ENCODE measurements around the gene MZT2A.
"Not testable (repeated sequence)": the region's sequence is repeated elsewhere in the genome, so short reads cannot be mapped to it uniquely, and the experiment has no call there.

DNA sequence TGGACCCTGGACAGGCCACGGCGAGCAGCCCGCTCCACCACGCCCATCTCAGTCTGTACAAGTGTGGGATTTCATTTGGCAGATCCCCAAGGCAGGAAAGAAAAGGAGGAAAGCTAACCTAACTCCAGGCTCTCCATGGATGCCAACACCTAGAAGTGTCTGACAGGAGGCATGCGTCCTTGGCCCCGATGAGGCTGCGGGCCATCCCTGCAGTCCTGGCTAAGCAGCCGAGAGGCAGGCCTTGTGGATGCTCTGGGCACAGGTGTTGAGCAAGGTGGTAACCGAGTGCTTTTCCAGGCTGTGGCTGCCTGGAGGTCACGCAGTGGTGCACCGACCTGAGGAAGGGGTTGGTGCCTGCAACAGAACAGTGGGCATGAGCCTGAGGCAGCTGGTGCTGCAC, 42.8 kb upstream of the MZT2A start:
- TF ChIP-seq, protein P1, sequence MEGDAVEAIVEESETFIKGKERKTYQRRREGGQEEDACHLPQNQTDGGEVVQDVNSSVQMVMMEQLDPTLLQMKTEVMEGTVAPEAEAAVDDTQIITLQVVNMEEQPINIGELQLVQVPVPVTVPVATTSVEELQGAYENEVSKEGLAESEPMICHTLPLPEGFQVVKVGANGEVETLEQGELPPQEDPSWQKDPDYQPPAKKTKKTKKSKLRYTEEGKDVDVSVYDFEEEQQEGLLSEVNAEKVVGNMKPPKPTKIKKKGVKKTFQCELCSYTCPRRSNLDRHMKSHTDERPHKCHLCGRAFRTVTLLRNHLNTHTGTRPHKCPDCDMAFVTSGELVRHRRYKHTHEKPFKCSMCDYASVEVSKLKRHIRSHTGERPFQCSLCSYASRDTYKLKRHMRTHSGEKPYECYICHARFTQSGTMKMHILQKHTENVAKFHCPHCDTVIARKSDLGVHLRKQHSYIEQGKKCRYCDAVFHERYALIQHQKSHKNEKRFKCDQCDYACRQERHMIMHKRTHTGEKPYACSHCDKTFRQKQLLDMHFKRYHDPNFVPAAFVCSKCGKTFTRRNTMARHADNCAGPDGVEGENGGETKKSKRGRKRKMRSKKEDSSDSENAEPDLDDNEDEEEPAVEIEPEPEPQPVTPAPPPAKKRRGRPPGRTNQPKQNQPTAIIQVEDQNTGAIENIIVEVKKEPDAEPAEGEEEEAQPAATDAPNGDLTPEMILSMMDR (conservative IDR thresholded peaks at IDR 0.05): not testable (repeated sequence)
- not testable (repeated sequence) for TF ChIP-seq EZH2 (IDR thresholded peaks at IDR 0.05; ENCODE audit: low read depth)

All from PC-9 (cell line).